Measurements from ENCODE around the gene HMCN2.

HMCN2 gene

DNA sequence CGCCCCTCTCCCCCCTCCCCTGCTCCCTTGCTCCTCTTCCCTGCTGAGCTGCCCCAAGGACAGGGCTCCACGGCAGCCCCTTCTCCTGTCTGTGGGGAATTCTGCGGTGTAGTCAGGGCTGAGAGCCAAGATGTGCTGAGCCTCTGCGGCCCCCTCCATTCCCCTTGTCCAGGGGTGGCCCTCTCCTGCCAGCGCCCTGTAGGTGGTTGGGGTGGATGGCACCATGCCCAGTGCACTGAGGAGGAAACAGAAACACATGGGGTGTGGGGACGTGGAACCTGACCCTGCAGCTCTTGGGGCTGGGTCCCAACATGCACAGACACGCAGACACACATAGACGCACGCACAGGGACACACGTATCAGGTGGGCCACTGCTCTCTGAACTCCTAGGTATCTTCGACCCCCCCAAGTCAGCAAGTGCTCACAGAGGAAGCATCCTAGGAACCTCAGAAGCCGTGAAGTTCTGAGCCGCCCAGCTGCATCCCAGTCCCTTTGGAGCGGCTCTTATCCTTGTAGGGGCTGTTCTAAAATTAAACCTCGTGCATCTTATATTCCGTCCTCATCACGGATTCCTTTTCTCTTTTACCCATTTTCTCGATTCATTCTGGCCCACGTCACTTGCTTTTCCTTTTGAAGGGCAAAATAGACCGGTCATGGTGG is 64.8 kb downstream of the HMCN2 start:
- Histone ChIP-seq H3K9ac (no peak overlapping the region), H3K4me2 (ENCODE audit: low read length) (no peak overlapping the region), H3K79me2 (no peaks in the 10 kb centered on the region), H3K27me3 (ENCODE audit: control insufficient read depth, insufficient read depth, low read length) (no peaks in the 10 kb centered on the region), H3K27ac (no peak overlapping the region), H3K9me3 (ENCODE audit: control insufficient read depth, low read length) (no peaks in the 10 kb centered on the region), H3K4me3 (ENCODE audit: low read depth, low read length) (no peak overlapping the region), H3K4me1 (no peaks in the 10 kb centered on the region), H3K36me3 (ENCODE audit: control insufficient read depth, insufficient read depth, low read length) (no peaks in the 10 kb centered on the region), H2AFZ (no peak overlapping the region)
- TF ChIP-seq, protein P1, sequence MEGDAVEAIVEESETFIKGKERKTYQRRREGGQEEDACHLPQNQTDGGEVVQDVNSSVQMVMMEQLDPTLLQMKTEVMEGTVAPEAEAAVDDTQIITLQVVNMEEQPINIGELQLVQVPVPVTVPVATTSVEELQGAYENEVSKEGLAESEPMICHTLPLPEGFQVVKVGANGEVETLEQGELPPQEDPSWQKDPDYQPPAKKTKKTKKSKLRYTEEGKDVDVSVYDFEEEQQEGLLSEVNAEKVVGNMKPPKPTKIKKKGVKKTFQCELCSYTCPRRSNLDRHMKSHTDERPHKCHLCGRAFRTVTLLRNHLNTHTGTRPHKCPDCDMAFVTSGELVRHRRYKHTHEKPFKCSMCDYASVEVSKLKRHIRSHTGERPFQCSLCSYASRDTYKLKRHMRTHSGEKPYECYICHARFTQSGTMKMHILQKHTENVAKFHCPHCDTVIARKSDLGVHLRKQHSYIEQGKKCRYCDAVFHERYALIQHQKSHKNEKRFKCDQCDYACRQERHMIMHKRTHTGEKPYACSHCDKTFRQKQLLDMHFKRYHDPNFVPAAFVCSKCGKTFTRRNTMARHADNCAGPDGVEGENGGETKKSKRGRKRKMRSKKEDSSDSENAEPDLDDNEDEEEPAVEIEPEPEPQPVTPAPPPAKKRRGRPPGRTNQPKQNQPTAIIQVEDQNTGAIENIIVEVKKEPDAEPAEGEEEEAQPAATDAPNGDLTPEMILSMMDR (IDR thresholded peaks at IDR 0.05), result no peak

DNA sequence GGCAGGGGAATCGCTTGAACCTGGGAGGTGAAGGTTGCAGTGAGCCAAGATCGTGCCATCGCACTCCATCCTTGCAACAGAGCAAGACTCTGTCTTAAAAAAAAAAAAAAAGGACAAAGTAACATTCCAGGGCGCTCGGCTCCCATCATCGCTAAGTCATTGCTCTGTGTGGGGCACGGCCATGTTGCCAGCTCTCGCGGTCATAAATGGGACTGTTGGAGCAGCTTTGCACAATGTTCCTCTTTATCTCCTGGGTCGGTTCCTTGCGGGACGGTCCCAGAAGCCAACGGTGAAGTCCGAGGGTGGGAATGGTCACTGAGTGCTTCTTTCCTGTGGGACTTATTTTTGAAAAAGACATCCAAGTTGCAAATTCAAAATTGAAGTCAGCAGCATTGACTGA is 65.5 kb downstream of the HMCN2 start:
- no peaks in the 10 kb centered on the region for H3K27me3 ChIP-seq (ENCODE audit: control insufficient read depth, insufficient read depth, low read length)
- no peaks in the 10 kb centered on the region for H3K4me1 ChIP-seq
- no peaks in the 10 kb centered on the region for H3K79me2 ChIP-seq
- no peak overlapping the region for H3K9ac ChIP-seq
- no peak overlapping the region for H3K4me3 ChIP-seq (ENCODE audit: low read depth, low read length)
- H3K4me2 ChIP-seq (ENCODE audit: low read length), result no peak overlapping the region
- H3K36me3 ChIP-seq (ENCODE audit: control insufficient read depth, insufficient read depth, low read length), result no peaks in the 10 kb centered on the region
- no peaks in the 10 kb centered on the region for H3K9me3 ChIP-seq (ENCODE audit: control insufficient read depth, low read length)
- TF ChIP-seq, protein P1 (IDR thresholded peaks at IDR 0.05), result no peak
- H2AFZ ChIP-seq, result no peak overlapping the region
- no peak overlapping the region for H3K27ac ChIP-seq

DNA sequence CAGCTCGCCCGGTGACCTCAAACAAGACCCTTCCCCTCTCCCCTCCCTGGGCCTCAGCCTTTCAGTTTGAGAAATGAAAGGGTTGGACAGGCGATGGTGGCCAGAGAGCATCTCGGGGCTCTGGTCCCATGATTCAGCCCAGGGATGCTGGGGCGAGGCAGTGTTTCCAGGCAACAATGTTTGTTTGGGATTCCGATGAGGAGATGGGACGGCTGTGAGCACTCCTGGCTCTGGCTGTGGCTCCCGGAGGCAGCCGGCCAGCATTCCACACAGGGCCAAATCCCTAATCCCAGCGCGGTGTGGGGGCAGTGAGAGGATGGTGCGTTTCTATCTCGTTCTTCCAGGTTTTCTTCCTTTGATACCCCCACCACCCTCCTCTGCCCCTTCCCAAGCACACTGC is 66.0 kb downstream of the HMCN2 start:
- no peaks in the 10 kb centered on the region for H3K4me1 ChIP-seq
- no peak overlapping the region for H3K27ac ChIP-seq
- H3K36me3 ChIP-seq (ENCODE audit: control insufficient read depth, insufficient read depth, low read length), result no peaks in the 10 kb centered on the region
- H3K4me2 ChIP-seq (ENCODE audit: low read length), result no peak overlapping the region
- H3K9ac ChIP-seq, result no peak overlapping the region
- H3K79me2 ChIP-seq, result no peaks in the 10 kb centered on the region
- H3K27me3 ChIP-seq (ENCODE audit: control insufficient read depth, insufficient read depth, low read length), result no peaks in the 10 kb centered on the region
- H3K9me3 ChIP-seq (ENCODE audit: control insufficient read depth, low read length), result no peaks in the 10 kb centered on the region
- TF ChIP-seq, protein P1 (IDR thresholded peaks at IDR 0.05), result no peak
- no peak overlapping the region for H2AFZ ChIP-seq
- H3K4me3 ChIP-seq (ENCODE audit: low read depth, low read length), result no peak overlapping the region

DNA sequence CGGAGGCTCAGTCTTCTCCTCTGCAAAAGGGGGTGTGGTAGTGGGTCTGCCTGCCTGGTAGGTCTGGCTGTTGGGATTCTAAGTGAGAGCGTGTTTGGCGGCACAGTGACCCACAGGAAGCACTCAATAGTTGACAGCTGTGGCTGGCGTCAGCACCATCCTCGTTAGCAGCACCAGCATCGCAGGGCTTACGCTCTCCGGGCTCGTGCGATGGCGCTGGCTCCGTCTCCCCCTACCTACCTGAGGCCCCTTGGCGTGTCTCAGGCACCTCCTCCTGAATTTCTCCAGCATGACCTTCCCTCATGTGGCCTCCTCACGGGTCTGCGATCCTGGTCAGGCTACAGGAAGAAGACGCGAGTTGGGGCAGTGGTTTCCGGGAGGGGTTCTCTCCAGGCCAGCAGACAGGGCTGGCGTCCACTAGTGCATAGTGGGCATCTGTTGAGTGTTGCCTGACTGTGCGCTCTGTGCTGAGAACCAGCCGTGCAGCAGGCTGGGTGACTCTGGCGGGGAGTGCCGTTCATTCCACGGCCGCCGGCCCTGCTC is 66.9 kb downstream of the HMCN2 start:
- Histone ChIP-seq H2AFZ (no peak overlapping the region), H3K4me2 (ENCODE audit: low read length) (no peak overlapping the region), H3K4me3 (ENCODE audit: low read depth, low read length) (no peak overlapping the region), H3K4me1 (no peaks in the 10 kb centered on the region), H3K27me3 (ENCODE audit: control insufficient read depth, insufficient read depth, low read length) (no peaks in the 10 kb centered on the region), H3K27ac (no peak overlapping the region), H3K9me3 (ENCODE audit: control insufficient read depth, low read length) (no peaks in the 10 kb centered on the region), H3K79me2 (no peaks in the 10 kb centered on the region), H3K9ac (no peak overlapping the region), H3K36me3 (ENCODE audit: control insufficient read depth, insufficient read depth, low read length) (no peaks in the 10 kb centered on the region)
- TF ChIP-seq, protein P1 (IDR thresholded peaks at IDR 0.05), result no peak

All from parathyroid adenoma (tissue), 2 donors.